ENCODE measurements around the gene GLMP. TPM values are rescaled to one million over a fixed set of nuclear protein-coding genes. Genes with fewer than 3 reads are reported as not detected.
A peak's percentile ranks its signal among the peaks of the same experiment; 100 is the strongest.

The GLMP gene
- total and polyA plus RNA-seq, 10 donors, result 25.5 to 54.4 (median 34.0) TPM

GRCh38 chr1:156242738-156243137 is 52.7 kb downstream of the GLMP start:
- WGBS, 5 donors, result 86 to 96% (median 87%) methylated on average over 9 to 10 of the region's 10 CpGs
- Histone ChIP-seq H3K36me3 (peaks cover 3 to 53% (median 35%) of the 10 kb centered on the region in 6 donors), H3K4me1 (peaks cover 11 to 29% (median 17%) of the 10 kb centered on the region in 6 donors), H3K27ac (no peak overlapping the region), H3K27me3 (replicated peaks in 1 of 7) (peaks cover 0 to 30% (median 12%) of the 10 kb centered on the region in 7 donors), H3K4me3 (no peak overlapping the region), H3K9me3 (no peaks in the 10 kb centered on the region)
- intact Hi-C loops (cut with DNase I; ENCODE audit: low total_unique reads), result no loop called here
- DNase-seq, result no peak
- TF ChIP-seq POLR2A (IDR thresholded peaks at IDR 0.05), result no peak
- TF ChIP-seq POLR2AphosphoS5 (IDR thresholded peaks at IDR 0.05), result peak in 1 of 3 donors; percentile 31

Other genes with a start within 250 kb of the GLMP start
- 10 to 100 TPM; 15.7 to 26.4 (median 21.2) TPM for gene UBQLN4, start 241.9 kb downstream of the GLMP start, total RNA-seq
- gene UBQLN4, start 241.9 kb downstream of the GLMP start, polyA plus RNA-seq, result 10 to 100 TPM; 11.2 to 18.0 (median 12.2) TPM
- gene LAMTOR2, start 240.9 kb downstream of the GLMP start, total RNA-seq, result 10 to 100 TPM; 29.5 to 53.3 (median 42.3) TPM
- 100 to 1,000 TPM in 2 of 3 donors, 10 to 100 TPM in 1; 80.0 to 121 (median 107) TPM for gene LAMTOR2, start 240.9 kb downstream of the GLMP start, polyA plus RNA-seq
- gene RAB25, start 234.5 kb downstream of the GLMP start, total RNA-seq, result under 1 TPM in 2 of 7 donors, not detected in 5; 0.50 to 0.70 TPM
- under 1 TPM; 0.28 to 0.61 (median 0.45) TPM for gene RAB25, start 234.5 kb downstream of the GLMP start, polyA plus RNA-seq
- gene MEX3A, start 213.2 kb downstream of the GLMP start, total RNA-seq, result under 1 TPM; 0.26 to 0.76 (median 0.38) TPM
- under 1 TPM; 0.11 to 0.17 (median 0.16) TPM for gene MEX3A, start 213.2 kb downstream of the GLMP start, polyA plus RNA-seq
- 100 to 1,000 TPM in 6 of 7 donors, 10 to 100 TPM in 1; 95.1 to 279 (median 124) TPM for gene LMNA, start 181.0 kb downstream of the GLMP start, total RNA-seq
- gene LMNA, start 181.0 kb downstream of the GLMP start, polyA plus RNA-seq, result 10 to 100 TPM; 33.9 to 61.1 (median 39.4) TPM
- 10 to 100 TPM; 21.1 to 65.9 (median 37.7) TPM for gene SEMA4A, start 142.1 kb downstream of the GLMP start, total RNA-seq
- 1 to 10 TPM; 7.1 to 9.3 (median 9.1) TPM for gene SEMA4A, start 142.1 kb downstream of the GLMP start, polyA plus RNA-seq
- gene SLC25A44, start 101.6 kb downstream of the GLMP start, total RNA-seq, result 10 to 100 TPM; 22.8 to 32.7 (median 29.0) TPM
- 1 to 10 TPM; 4.8 to 8.4 (median 6.2) TPM for gene SLC25A44, start 101.6 kb downstream of the GLMP start, polyA plus RNA-seq
- gene PMF1, start 82.7 kb downstream of the GLMP start, total RNA-seq, result 10 to 100 TPM; 43.8 to 74.0 (median 59.5) TPM
- gene PMF1, start 82.7 kb downstream of the GLMP start, polyA plus RNA-seq, result 10 to 100 TPM; 66.3 to 97.6 (median 79.3) TPM
- 1 to 10 TPM; 1.8 to 6.0 (median 2.5) TPM for gene BGLAP, start 53.5 kb downstream of the GLMP start, total RNA-seq
- gene BGLAP, start 53.5 kb downstream of the GLMP start, polyA plus RNA-seq, result 1 to 10 TPM; 1.7 to 2.4 (median 2.4) TPM
- 1 to 10 TPM in 6 of 7 donors, under 1 TPM in 1; 0.94 to 4.0 (median 1.8) TPM for gene PAQR6, start 47.6 kb downstream of the GLMP start, total RNA-seq
- gene PAQR6, start 47.6 kb downstream of the GLMP start, polyA plus RNA-seq, result 1 to 10 TPM in 2 of 3 donors, under 1 TPM in 1; 0.80 to 2.3 (median 2.2) TPM
- gene SMG5, start 12.9 kb downstream of the GLMP start, total RNA-seq, result 10 to 100 TPM; 48.9 to 80.5 (median 70.8) TPM
- gene SMG5, start 12.9 kb downstream of the GLMP start, polyA plus RNA-seq, result 10 to 100 TPM; 14.9 to 33.6 (median 17.7) TPM
- 1 to 10 TPM; 2.6 to 6.8 (median 4.6) TPM for gene TMEM79, start 11.4 kb downstream of the GLMP start, total RNA-seq
- 1 to 10 TPM; 3.4 to 5.3 (median 3.8) TPM for gene TMEM79, start 11.4 kb downstream of the GLMP start, polyA plus RNA-seq
- not detected for gene VHLL, start 3.6 kb upstream of the GLMP start, total RNA-seq
- gene VHLL, start 3.6 kb upstream of the GLMP start, polyA plus RNA-seq, result not detected
- 100 to 1,000 TPM in 5 of 7 donors, 10 to 100 TPM in 2; 83.9 to 129 (median 104) TPM for gene CCT3, start 42.6 kb upstream of the GLMP start, total RNA-seq
- gene CCT3, start 42.6 kb upstream of the GLMP start, polyA plus RNA-seq, result 100 to 1,000 TPM in 2 of 3 donors, 10 to 100 TPM in 1; 73.7 to 113 (median 106) TPM
- not detected for gene TSACC, start 42.8 kb upstream of the GLMP start, total RNA-seq
- 1 to 10 TPM in 2 of 3 donors, under 1 TPM in 1; 0.41 to 1.4 (median 1.3) TPM for gene TSACC, start 42.8 kb upstream of the GLMP start, polyA plus RNA-seq
- gene RHBG, start 73.5 kb upstream of the GLMP start, total RNA-seq, result 1 to 10 TPM in 1 of 7 donors, under 1 TPM in 1, not detected in 5; 0.67 to 1.4 TPM
- gene RHBG, start 73.5 kb upstream of the GLMP start, polyA plus RNA-seq, result under 1 TPM; 0.05 to 0.38 (median 0.13) TPM
- gene MEF2D, start 205.1 kb upstream of the GLMP start, total RNA-seq, result 100 to 1,000 TPM in 1 of 7 donors, 10 to 100 TPM in 6; 56.0 to 103 (median 71.4) TPM
- gene MEF2D, start 205.1 kb upstream of the GLMP start, polyA plus RNA-seq, result 10 to 100 TPM in 1 of 3 donors, 1 to 10 TPM in 2; 7.4 to 22.5 (median 7.6) TPM

Data from spleen (tissue), 11 donors.